Neural cell (in vitro differentiated cells): ENCODE results near the gene VSTM4.

Source experiments
- EP300 ChIP-seq: fragments of 450-650 bp; conservative IDR thresholded peaks from 2 replicates; pipeline ENCODE4 v1.6.1; 2014; ENCODE audit warnings: antibody characterized with exemption, mild to moderate bottlenecking, moderate library complexity; ENCODE audit not compliant: poor library complexity, severe bottlenecking
- EZH2 ChIP-seq: fragments of 200-600, 300-800 bp; shearing (Covaris generic), sonication (generic); IDR thresholded peaks from 2 replicates; pipeline ENCODE4 v1.6.1; 2014; ENCODE audit warnings: antibody characterized with exemption, low read length, borderline replicate concordance, mild to moderate bottlenecking; ENCODE audit not compliant: insufficient read depth, poor library complexity, severe bottlenecking
- POLR2AphosphoS5 ChIP-seq: IDR thresholded peaks from 2 replicates; pipeline ENCODE4 v1.6.1; 2012
- RAD21 ChIP-seq: fragments of 450-650 bp; conservative IDR thresholded peaks from 2 replicates; pipeline ENCODE4 v1.6.1; 2014; ENCODE audit warnings: antibody characterized with exemption, mild to moderate bottlenecking, moderate library complexity
- TAF1 ChIP-seq: IDR thresholded peaks from 2 replicates; pipeline ENCODE4 v1.6.1; 2012; ENCODE audit warnings: low read depth
- TF ChIP-seq, protein P1 (sequence below): fragments of 450-650 bp; IDR thresholded peaks from 2 replicates; pipeline ENCODE4 v1.5.1; 2014; ENCODE audit warnings: antibody characterized with exemption, mild to moderate bottlenecking, moderate library complexity; ENCODE audit not compliant: poor library complexity, severe bottlenecking

- TF ChIP-seq EP300 (no peak), TAF1 (no peak), EZH2 (no peak), RAD21 (no peak), POLR2AphosphoS5 (no peak)
- TF ChIP-seq, protein P1, sequence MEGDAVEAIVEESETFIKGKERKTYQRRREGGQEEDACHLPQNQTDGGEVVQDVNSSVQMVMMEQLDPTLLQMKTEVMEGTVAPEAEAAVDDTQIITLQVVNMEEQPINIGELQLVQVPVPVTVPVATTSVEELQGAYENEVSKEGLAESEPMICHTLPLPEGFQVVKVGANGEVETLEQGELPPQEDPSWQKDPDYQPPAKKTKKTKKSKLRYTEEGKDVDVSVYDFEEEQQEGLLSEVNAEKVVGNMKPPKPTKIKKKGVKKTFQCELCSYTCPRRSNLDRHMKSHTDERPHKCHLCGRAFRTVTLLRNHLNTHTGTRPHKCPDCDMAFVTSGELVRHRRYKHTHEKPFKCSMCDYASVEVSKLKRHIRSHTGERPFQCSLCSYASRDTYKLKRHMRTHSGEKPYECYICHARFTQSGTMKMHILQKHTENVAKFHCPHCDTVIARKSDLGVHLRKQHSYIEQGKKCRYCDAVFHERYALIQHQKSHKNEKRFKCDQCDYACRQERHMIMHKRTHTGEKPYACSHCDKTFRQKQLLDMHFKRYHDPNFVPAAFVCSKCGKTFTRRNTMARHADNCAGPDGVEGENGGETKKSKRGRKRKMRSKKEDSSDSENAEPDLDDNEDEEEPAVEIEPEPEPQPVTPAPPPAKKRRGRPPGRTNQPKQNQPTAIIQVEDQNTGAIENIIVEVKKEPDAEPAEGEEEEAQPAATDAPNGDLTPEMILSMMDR: no peak
Observed at GRCh38 chr10:49038711-49039110, 76.6 kb downstream of the VSTM4 start.
